DMS79 treated with DMSO at 0.1 percent for 48 hours (cell line): ENCODE measurements around the gene SCG5.
"Not testable (repeated sequence)": the region's sequence is repeated elsewhere in the genome, so short reads cannot be mapped to it uniquely, and the experiment has no call there.

Experiments
- DNase-seq: peaks from one replicate; lab custom pipeline; 2025; lab: John Stamatoyannopoulos, UW

SCG5 gene

DNA sequence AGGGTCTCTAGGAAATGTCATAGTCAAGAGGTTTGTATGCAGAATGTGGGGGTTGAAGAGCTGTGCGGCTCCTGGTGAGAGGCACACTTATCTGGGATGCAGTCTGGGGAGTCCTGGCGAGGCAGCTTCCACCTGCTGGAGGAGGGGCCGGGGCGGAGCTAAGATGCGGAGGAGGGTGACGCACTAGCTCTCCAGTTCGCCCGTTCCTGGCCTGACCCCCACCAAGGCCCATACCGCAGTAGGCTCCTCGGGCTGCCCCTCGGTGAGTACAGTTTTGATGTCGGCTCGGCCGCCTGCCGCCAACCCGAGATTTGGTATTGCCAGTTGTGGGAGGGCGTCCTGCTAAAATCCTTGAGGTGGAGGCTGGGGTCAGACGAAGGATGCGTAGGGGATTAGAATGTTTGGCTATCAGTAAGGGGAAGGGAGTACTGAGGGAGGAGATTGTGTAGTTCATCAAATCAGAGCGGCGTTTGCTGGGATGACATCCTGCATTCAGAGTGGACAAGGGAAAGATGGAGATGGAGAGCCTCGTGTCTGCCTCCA, at the start of gene SCG5:
SCG5 (plus strand) TSS at position 194 of the 543 bp plus-strand sequence. CDS start 1,883 bp downstream, outside the sequence.
- DNase-seq = peak; percentile 80

DNA sequence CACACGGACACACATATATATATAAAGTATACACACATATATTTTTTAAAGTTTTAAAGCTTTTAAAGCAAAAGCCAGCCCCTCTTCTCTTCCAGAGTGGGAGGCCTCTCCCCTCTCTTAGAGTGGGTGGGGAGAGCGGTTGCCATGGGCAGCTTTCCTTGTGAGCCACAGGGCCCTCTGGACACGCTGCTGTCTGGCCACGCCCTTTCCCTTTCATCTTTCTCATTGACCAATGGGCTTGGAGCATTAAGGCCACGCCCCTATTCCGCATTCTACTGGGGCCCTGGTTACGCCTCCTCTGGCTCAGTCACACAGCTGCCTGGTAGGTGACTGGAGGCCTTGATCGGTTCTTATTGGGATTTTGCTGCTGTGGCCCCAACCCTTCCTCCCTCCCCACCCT, 48.4 kb upstream of the SCG5 start, which contains the start of gene GOLGA8N:
GOLGA8N (plus strand) TSS at position 306 of the 400 bp plus-strand sequence.
- DNase-seq = not testable (repeated sequence)

GRCh38 chr15:32609518-32609917, 32.0 kb upstream of the SCG5 start:
- DNase-seq = not testable (repeated sequence)

DNA sequence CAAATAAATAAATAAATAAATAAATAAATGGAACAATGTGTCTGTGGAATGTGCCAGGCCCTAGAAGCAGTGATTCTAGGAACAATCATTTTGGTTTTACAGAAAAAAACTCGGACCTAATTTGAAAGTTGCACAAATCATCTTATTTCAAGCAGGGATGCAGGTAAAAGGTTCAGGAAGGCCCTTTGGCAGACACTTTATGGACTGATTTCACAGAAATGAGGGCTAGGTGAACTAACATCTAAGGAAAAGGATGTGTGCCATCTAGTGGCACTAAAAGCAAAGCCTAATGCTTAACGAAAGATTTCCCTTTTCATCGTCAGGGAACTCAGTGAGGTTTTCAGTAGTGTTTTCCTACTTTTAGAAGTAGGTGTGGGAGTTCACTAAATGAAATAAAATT, 30.8 kb upstream of the SCG5 start:
- not testable (repeated sequence) for DNase-seq

DNA sequence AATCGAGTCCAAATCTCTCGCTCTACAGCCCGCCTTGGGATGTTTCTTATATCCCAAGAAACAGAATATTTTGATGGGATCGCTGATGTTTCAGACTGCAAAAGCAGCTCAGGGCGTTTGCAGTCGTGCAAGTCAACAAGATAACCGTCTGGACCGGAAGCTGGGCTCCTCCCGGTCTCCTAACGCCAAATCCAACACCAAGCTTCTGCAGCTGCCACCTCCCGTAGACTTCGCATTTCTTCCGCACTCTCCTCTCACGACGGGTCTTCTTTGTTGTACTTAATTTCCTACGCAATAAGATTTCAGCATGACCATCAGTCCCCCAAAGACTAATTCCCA, 26.8 kb upstream of the SCG5 start:
- not testable (repeated sequence) for DNase-seq

DNA sequence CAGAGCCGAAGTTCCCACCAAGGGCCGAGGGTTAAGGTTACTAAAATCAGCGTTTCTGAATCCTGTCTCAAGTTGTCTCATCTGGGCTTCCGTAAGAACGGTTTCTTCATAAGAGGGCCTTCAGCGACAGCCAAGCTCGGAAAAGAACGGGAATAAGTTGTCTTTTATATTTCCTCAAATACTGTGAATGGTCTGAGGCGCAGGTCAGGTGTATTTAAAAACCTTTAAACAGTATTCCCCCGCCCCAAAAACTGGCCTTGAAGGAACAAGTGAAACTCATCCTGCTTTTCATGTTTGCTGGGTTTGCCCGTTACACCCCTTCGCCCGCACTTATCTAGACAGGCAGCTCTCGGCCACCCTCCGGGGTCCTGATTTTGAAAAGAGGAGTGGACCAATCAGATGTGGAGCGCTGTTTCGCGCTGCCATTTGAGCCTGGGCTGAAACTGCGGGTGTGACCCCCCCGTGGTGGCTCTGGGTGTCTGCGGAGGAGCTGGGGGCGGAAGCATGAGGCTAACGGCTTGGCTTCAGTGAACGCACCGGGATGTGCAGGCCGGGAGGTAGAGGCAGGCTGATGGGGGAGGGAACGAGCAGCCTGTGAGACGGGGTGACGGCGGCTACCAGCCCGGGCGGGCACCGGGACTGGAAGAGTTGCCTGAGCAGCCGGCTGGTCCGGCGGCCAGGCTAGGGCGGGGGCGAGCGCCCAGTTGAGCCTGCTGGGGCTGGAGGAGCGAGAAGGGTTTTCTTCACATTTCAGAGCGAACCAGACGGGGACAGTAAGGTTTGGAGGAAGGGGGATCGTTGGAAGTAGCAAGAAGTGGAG, 26.2 kb upstream of the SCG5 start, which contains the start of gene ARHGAP11A:
ARHGAP11A (plus strand) TSS at position 454 of the 820 bp plus-strand sequence. CDS start 708 bp downstream, outside the sequence.
- DNase-seq = not testable (repeated sequence)

DNA sequence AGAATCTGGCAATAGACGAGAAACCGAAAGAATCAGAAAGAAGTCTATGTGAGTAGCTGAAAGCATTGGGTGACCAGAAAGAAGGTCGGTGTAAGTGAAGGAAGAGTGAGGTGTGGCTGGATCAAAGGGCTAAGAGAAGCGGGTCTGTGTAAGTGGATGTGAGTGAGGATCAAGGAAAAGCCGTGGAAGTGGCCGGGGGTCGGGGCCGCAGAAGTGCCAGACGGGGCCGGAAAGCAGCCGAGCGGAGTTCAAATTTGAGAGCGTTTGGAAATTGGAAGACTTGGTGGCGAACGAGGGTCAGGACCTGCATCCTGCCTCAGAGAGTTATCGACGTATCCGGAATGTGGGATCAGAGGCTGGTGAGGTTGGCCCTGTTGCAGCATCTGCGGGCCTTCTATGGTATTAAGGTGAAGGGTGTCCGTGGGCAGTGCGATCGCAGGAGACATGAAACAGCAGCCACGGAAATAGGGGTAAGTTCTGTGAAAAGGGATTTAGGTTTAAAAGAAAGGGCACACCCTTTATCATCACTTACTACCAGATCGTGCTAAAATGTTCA, 25.6 kb upstream of the SCG5 start:
- DNase-seq = not testable (repeated sequence)

- no peak for DNase-seq
Observed at GRCh38 chr15:32636410-32636809, 5.1 kb upstream of the SCG5 start.

GRCh38 chr15:32636908-32637567, 4.5 kb upstream of the SCG5 start:
- no peak for DNase-seq

DNA sequence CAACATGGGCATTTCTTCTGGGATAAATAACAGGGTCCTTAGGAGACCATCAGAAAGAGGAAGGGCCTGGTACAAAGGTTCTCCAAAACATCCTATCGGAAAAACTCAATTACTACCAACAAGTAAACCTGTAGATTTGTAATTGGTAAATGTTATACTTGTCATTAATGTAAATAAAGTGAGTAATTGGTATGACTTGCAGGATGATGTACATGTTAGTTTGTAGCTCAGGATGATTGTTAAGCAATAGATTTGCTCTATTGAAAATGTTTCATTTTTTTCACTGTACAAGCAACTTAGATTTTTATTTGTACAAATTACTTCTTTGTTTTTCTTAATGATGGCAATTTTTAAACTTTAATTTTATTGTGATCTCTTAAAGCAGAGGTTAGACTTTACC, 3.8 kb upstream of the SCG5 start:
- no peak for DNase-seq

- DNase-seq = no peak
Observed at GRCh38 chr15:32642667-32643435, 1.3 kb downstream of the SCG5 start.

DNA sequence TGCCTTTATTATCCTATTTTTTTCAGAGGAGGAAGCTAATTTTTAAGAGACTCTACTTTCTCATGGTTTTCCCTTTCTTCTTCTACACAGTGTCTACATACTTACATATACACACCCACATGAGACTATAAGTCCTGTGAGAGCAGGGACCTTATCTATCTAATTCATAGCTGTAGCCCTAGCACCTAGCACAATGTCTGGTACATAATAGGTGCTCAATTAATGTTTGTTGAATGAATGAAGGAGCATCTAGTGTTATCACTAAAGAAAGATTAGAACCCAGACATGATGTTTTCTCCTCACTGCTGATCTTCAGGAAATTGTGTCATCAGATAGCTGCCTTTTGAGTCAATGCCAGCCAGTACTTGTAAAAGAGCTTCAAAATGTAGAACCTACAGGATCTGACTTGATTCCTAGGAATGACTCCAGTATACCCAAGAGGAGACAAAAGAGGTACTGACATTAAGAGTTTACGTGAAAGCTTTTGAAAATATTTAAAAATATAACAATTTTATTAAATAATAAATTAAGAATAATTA, 2.5 kb downstream of the SCG5 start:
- no peak for DNase-seq

- DNase-seq = peak; percentile 76
Observed at GRCh38 chr15:32646291-32646690, 4.8 kb downstream of the SCG5 start.

DNA sequence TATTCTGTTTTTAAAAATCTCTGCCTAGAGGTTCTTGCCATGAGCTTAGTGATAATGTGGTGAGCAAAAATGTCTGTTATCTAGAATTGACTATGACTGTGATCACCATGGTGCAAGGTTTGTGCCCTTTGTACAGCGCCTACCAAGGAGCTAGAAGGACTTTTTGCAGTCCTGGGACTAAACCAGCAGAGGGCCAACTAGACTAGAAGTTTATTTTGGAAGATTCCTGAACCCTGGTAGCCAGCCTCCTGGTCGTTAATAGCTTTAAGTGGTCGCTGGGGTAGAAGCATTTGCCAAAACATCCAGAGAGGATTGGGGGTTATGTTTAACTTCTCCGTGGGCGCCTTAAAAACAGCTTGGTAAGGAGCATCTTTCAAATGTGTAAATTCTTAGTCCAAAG, 7.8 kb downstream of the SCG5 start:
- no peak for DNase-seq

DNA sequence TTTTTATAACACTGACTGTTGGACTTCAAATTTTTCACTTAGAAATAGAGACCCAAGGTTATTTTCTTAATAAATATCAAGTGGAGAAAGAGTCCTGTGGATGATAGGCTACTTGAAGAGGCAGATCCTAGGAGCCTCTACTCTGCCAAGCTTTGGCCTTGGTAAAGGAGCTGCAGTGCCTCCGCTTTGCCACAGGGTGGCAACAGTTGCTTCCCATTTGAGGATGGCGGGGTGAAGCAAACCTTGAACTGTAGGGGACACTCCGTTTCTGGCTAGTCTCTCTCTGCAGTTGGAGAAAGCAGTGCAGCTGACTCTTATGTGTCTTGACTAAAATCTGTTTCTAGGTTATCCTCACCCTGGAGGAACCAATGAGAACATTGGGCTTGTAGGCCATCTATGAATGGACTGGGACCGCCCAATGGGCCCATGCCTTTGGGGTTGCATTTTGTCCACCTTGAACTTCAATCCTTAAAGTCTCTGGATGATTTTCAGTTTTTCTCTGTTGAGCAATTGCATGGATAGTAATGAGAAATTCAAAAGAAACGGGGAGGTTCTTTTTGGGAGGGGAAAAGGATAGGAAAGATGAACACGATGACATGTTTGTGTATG, 9.8 kb downstream of the SCG5 start:
- DNase-seq = peak; percentile 14

- no peak for DNase-seq
Observed at GRCh38 chr15:32652178-32652577, 10.7 kb downstream of the SCG5 start.

DNA sequence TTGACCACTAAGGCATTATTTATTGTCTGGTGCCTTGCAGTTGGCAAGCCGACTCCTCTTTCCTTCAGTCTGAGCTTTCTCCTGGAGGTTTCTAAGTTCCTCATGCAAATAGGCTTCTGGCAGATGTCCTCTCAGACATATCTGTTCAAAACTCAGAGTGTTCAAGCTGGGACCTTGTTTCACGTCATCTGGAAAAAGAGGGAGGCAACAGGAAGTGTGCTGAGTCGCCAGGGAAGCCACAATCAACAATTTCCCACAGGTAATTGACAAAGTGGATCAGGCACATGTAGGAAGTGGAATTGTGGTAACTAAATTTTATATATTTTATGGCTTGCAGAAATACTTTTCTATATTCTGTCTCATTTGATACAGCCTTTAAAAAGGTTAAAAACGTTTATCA, 14.6 kb downstream of the SCG5 start:
- no peak for DNase-seq

- no peak for DNase-seq
Observed at GRCh38 chr15:32656496-32656895, 15.0 kb downstream of the SCG5 start.

- DNase-seq = peak; percentile 32
Observed at GRCh38 chr15:32657198-32657883, 15.8 kb downstream of the SCG5 start.

DNA sequence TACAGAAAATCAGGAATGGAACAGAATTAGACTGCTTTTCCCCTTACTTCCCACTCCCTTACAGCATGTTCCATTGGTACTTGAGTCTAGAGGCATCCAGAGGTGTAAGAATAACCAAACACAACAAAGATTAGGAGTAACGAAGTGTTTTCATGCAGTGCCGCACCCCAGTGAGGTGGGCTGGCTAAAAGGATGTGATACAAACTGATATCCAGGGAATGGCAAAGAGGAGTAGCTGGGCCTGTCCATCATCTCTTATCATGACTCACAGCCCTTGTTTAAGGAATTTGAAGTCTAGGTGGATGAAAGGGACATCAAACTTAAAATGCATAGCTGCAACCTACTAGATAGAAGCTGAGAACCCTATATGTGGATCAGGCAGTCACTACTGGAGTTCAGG, 16.4 kb downstream of the SCG5 start:
- no peak for DNase-seq
